Keratinocyte (primary cell): ENCODE data around the gene LHFPL6.

Experiments
- CTCF ChIP-seq, 3 experiments: IDR thresholded peaks in 1 of 3; conservative IDR thresholded peaks in 1 of 3; optimal IDR thresholded peaks in 1 of 3; 2 replicates in 2 of 3; 3 replicates in 1 of 3; pipeline versions ENCODE3 to v1.5.1; 2011; ENCODE audit warnings: low read length in 3 of 3, mild to moderate bottlenecking in 3 of 3, moderate library complexity in 2 of 3, control low read depth in 1 of 3, inconsistent platforms in 1 of 3; ENCODE audit not compliant: insufficient read depth in 2 of 3; ENCODE audit errors: extremely low read depth in 1 of 3
- EZH2 ChIP-seq: IDR thresholded peaks from one replicate; pipeline ENCODE4 v1.6.1; 2012; ENCODE audit warnings: inconsistent platforms, mild to moderate bottlenecking, low read length, moderate library complexity

- no peak for TF ChIP-seq CTCF (optimal IDR thresholded peaks at IDR 0.05 in 1 of 3, IDR thresholded peaks at IDR 0.05 in 1 of 3, conservative IDR thresholded peaks at IDR 0.05 in 1 of 3; ENCODE audit: extremely low read depth in 1 of 3, insufficient read depth in 2 of 3, low read length in 3 of 3)
- no peak for TF ChIP-seq EZH2
Measured at GRCh38 chr13:39580881-39581575, 22.0 kb downstream of the LHFPL6 start.
